OCI-LY3 (cell line): ENCODE results near the gene TM9SF2.
A peak's percentile ranks its signal among the peaks of the same experiment; 100 is the strongest.

Experiments used
- H2AFZ ChIP-seq: fragments of 200-600, 300-600 bp; shearing (Covaris generic); 2 replicates; pipeline ENCODE4 v1.6.0; 2014; ENCODE audit warnings: antibody characterized with exemption, low read depth, low read length
- H3K27ac ChIP-seq: fragments of 200-600, 300-600 bp; sonication (generic); 2 replicates; pipeline ENCODE4 v1.5.1; 2014; ENCODE audit warnings: mild to moderate bottlenecking, low read length, moderate library complexity, mixed read lengths
- H3K27me3 ChIP-seq: fragments of 200-600, 300-600 bp; sonication (generic); 2 replicates; pipeline ENCODE4 v1.6.1; 2014; ENCODE audit warnings: low read depth, low read length, mixed read lengths
- H3K36me3 ChIP-seq: fragments of 200-600, 300-600 bp; sonication (generic); replicated peaks from 2 replicates; pipeline ENCODE3; 2014; ENCODE audit warnings: low read depth, low read length, mixed read lengths
- H3K4me1 ChIP-seq: fragments of 300-600, 200-600 bp; sonication (generic); 2 replicates; pipeline ENCODE4 v1.6.1; 2014; ENCODE audit warnings: low read length, mixed read lengths
- H3K4me2 ChIP-seq: fragments of 200-600, 300-600 bp; sonication (generic); 2 replicates; pipeline ENCODE4 v1.6.1; 2014; ENCODE audit warnings: low read length, mixed read lengths
- H3K4me3 ChIP-seq: fragments of 300-600, 200-600 bp; sonication (generic); 2 replicates; pipeline ENCODE4 v1.5.1; 2014; ENCODE audit warnings: antibody characterized with exemption, mild to moderate bottlenecking, low read length, moderate library complexity
- H3K79me2 ChIP-seq: fragments of 300-600, 200-600 bp; shearing (Covaris generic); 2 replicates; pipeline ENCODE4 v1.6.1; 2014; ENCODE audit warnings: mild to moderate bottlenecking, low read length, mixed read lengths
- H3K9ac ChIP-seq: fragments of 300-600, 200-600 bp; shearing (Covaris generic); 2 replicates; pipeline ENCODE4 v1.6.0; 2014; ENCODE audit warnings: mild to moderate bottlenecking, low read length, moderate library complexity
- H3K9me3 ChIP-seq: fragments of 200-600, 300-600 bp; shearing (Covaris generic); 2 replicates; pipeline ENCODE4 v1.6.1; 2014; ENCODE audit warnings: low read length, mixed read lengths; ENCODE audit not compliant: insufficient read depth
- H4K20me1 ChIP-seq: fragments of 200-600, 300-600 bp; sonication (generic); 2 replicates; pipeline ENCODE4 v1.6.1; 2016; ENCODE audit warnings: low read length, mixed read lengths; ENCODE audit not compliant: insufficient read depth
- EZH2phosphoT487 ChIP-seq: fragments of 200-600 bp; shearing (Covaris generic); IDR thresholded peaks from 2 replicates; pipeline ENCODE4 v1.6.1; 2018; ENCODE audit warnings: antibody characterized with exemption, mixed run types, low read depth
- TF ChIP-seq, protein P1 (sequence below): fragments of 200-600, 300-600 bp; sonication (generic); IDR thresholded peaks from 2 replicates; pipeline ENCODE4 v1.5.1; 2014; ENCODE audit warnings: antibody characterized with exemption, low read length, low read depth

The TM9SF2 gene

DNA sequence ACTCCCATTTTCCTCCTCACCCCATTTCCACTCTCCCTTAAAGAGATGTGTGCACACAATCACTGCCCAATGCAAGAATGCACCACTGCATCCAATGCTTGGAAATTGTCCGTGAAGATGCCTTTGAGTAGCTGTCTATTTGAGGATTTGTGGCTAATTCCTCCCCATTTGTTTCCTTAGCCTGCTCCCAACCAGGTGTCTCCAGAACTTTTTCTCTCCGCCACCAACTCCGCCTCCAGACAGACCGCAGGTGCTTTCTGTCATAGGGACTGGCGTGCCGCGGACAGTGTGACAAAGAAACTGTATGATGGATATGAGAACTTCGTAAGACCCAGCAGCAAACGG, 461 bp upstream of the TM9SF2 start:
- no peaks in the 10 kb centered on the region for H3K36me3 ChIP-seq
- peak overlapping the region; percentile 94 for H3K4me2 ChIP-seq
- peak overlapping the region; percentile 75 for H3K27ac ChIP-seq
- no peak for TF ChIP-seq EZH2phosphoT487
- peaks cover 51% of the 10 kb centered on the region for H3K79me2 ChIP-seq
- H3K9me3 ChIP-seq = no peaks in the 10 kb centered on the region
- H3K27me3 ChIP-seq = no peaks in the 10 kb centered on the region
- H2AFZ ChIP-seq = peak overlapping the region; percentile 90
- H3K4me1 ChIP-seq = peaks cover 70% of the 10 kb centered on the region
- peak overlapping the region; percentile 93 for H3K9ac ChIP-seq
- peak overlapping the region; percentile 93 for H3K4me3 ChIP-seq
- H4K20me1 ChIP-seq = no peaks in the 10 kb centered on the region

DNA sequence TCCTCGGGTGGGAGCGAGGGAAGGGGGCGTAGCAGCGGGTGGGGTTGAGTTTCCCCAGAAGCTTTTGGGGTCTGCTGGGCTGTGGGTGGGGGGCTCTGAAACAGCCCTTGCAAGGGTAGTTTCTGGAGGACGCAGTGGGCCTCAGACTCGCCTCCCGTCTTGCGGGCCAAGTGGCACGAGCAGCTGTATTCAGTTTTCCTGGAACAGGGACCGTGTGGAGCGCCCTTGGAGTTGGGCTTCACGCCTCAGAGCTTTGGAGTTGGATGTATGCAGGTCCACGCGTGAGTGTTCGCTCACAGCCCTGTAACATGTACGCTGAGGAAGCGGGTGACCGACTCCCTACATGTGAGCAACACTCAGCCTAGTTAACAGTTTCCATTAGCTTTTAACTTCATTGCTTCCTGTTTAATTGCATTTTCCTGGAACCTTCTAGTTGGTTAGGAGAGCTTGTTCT, 603 bp downstream of the TM9SF2 start:
- peak overlapping the region; percentile 89 for H3K4me2 ChIP-seq
- H2AFZ ChIP-seq = peak overlapping the region; percentile 64; the same call in 1 of the 2 replicates

GRCh38 chr13:99505814-99506269, 4.6 kb downstream of the TM9SF2 start:
- TF ChIP-seq EZH2phosphoT487 = no peak
- TF ChIP-seq, protein P1, sequence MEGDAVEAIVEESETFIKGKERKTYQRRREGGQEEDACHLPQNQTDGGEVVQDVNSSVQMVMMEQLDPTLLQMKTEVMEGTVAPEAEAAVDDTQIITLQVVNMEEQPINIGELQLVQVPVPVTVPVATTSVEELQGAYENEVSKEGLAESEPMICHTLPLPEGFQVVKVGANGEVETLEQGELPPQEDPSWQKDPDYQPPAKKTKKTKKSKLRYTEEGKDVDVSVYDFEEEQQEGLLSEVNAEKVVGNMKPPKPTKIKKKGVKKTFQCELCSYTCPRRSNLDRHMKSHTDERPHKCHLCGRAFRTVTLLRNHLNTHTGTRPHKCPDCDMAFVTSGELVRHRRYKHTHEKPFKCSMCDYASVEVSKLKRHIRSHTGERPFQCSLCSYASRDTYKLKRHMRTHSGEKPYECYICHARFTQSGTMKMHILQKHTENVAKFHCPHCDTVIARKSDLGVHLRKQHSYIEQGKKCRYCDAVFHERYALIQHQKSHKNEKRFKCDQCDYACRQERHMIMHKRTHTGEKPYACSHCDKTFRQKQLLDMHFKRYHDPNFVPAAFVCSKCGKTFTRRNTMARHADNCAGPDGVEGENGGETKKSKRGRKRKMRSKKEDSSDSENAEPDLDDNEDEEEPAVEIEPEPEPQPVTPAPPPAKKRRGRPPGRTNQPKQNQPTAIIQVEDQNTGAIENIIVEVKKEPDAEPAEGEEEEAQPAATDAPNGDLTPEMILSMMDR = peak; percentile 72
- Histone ChIP-seq H3K27me3 (no peaks in the 10 kb centered on the region), H3K4me1 (peaks cover 59% of the 10 kb centered on the region), H3K4me2 (peak overlapping the region; percentile 71), H2AFZ (no peak overlapping the region), H3K4me3 (peak overlapping the region; percentile 57), H3K36me3 (peaks cover 29% of the 10 kb centered on the region), H3K27ac (peak overlapping the region; percentile 60), H3K79me2 (peaks cover 96% of the 10 kb centered on the region), H3K9me3 (peaks cover 7% of the 10 kb centered on the region; the same call in 1 of the 2 replicates), H3K9ac (peak overlapping the region; percentile 40), H4K20me1 (peaks cover 36% of the 10 kb centered on the region)

More for the DNA sequence above, 603 bp downstream of the TM9SF2 start:
- Histone ChIP-seq H4K20me1 (peaks cover 5% of the 10 kb centered on the region), H3K36me3 (no peaks in the 10 kb centered on the region), H3K9ac (peak overlapping the region; percentile 93), H3K9me3 (no peaks in the 10 kb centered on the region), H3K79me2 (peaks cover 61% of the 10 kb centered on the region), H3K4me3 (peak overlapping the region; percentile 93), H3K4me1 (peaks cover 70% of the 10 kb centered on the region), H3K27ac (peak overlapping the region; percentile 75), H3K27me3 (no peaks in the 10 kb centered on the region)
- TF ChIP-seq, protein P1 = no peak
- TF ChIP-seq EZH2phosphoT487 = no peak

GRCh38 chr13:99506634-99507033, 5.4 kb downstream of the TM9SF2 start:
- no peak overlapping the region for H2AFZ ChIP-seq
- no peaks in the 10 kb centered on the region for H3K27me3 ChIP-seq
- peaks cover 29% of the 10 kb centered on the region for H3K36me3 ChIP-seq
- peak overlapping the region; percentile 60 for H3K27ac ChIP-seq
- H4K20me1 ChIP-seq = peaks cover 44% of the 10 kb centered on the region
- peak overlapping the region; percentile 71 for H3K4me2 ChIP-seq
- H3K4me3 ChIP-seq = peak overlapping the region; percentile 57
- peaks cover 100% of the 10 kb centered on the region for H3K79me2 ChIP-seq
- peak overlapping the region; percentile 40 for H3K9ac ChIP-seq
- peaks cover 7% of the 10 kb centered on the region; the same call in 1 of the 2 replicates for H3K9me3 ChIP-seq
- H3K4me1 ChIP-seq = peaks cover 59% of the 10 kb centered on the region
- TF ChIP-seq, protein P1 = no peak
- TF ChIP-seq EZH2phosphoT487 = no peak
